H9 (cell line): Measurements from ENCODE around the gene RPS6KA4. TPM values are rescaled to one million over a fixed set of nuclear protein-coding genes. Genes with fewer than 3 reads are reported as not detected.

Source experiments
- DNase-seq: peaks from one replicate; pipeline ENCODE4 v3.0.0-alpha.2; 2017
- H2AFZ ChIP-seq: one replicate; pipeline ENCODE4 v1.6.1; 2013; ENCODE audit warnings: mild to moderate bottlenecking, low read length, control low read depth, moderate library complexity
- H2AK5ac ChIP-seq: 2 replicates; pipeline ENCODE4 v1.6.1; 2013; ENCODE audit warnings: low read length, control low read depth, mixed read lengths; ENCODE audit not compliant: insufficient read length
- H2BK120ac ChIP-seq: one replicate; pipeline ENCODE4 v1.6.1; 2013; ENCODE audit warnings: low read depth, mild to moderate bottlenecking, low read length, control low read depth, inconsistent platforms; ENCODE audit not compliant: poor library complexity, severe bottlenecking
- H2BK12ac ChIP-seq: 2 replicates; pipeline ENCODE4 v1.6.1; 2013; ENCODE audit warnings: low read length, control low read depth, mixed read lengths, low read depth; ENCODE audit not compliant: insufficient read length
- H2BK15ac ChIP-seq: 2 replicates; pipeline ENCODE4 v1.6.1; 2013; ENCODE audit warnings: low read depth, low read length, control low read depth
- H2BK20ac ChIP-seq: one replicate; pipeline ENCODE4 v1.6.1; 2013; ENCODE audit warnings: low read depth, mild to moderate bottlenecking, low read length, control low read depth, inconsistent platforms; ENCODE audit not compliant: poor library complexity, severe bottlenecking
- H2BK5ac ChIP-seq: 2 replicates; pipeline ENCODE4 v1.6.1; 2013; ENCODE audit warnings: low read length, control low read depth, mixed read lengths; ENCODE audit not compliant: insufficient read length
- H3K14ac ChIP-seq: 2 replicates; pipeline ENCODE4 v1.6.1; 2013; ENCODE audit warnings: low read length, control low read depth; ENCODE audit not compliant: insufficient read depth
- H3K18ac ChIP-seq: 2 replicates; pipeline ENCODE4 v1.6.1; 2013; ENCODE audit warnings: low read depth, mild to moderate bottlenecking, mixed read lengths, low read length, control low read depth; ENCODE audit not compliant: insufficient read length
- H3K23ac ChIP-seq: 2 replicates; pipeline ENCODE4 v1.6.1; 2013; ENCODE audit warnings: low read length, control low read depth, mixed read lengths, low read depth; ENCODE audit not compliant: insufficient read length
- H3K23me2 ChIP-seq: 2 replicates; pipeline ENCODE4 v1.6.1; 2013; ENCODE audit warnings: low read depth, mild to moderate bottlenecking, mixed read lengths, low read length, control low read depth; ENCODE audit not compliant: insufficient read length, poor library complexity, severe bottlenecking
- H3K27ac ChIP-seq: 2 replicates; pipeline ENCODE4 v1.5.1; 2013; ENCODE audit warnings: low read length, control low read depth, mixed read lengths, low read depth; ENCODE audit not compliant: insufficient read length
- H3K27me3 ChIP-seq: 2 replicates; pipeline ENCODE4 v1.6.1; 2013; ENCODE audit warnings: low read length, control low read depth, inconsistent platforms; ENCODE audit not compliant: insufficient read depth
- H3K4ac ChIP-seq: 2 replicates; pipeline ENCODE4 v1.6.1; 2013; ENCODE audit warnings: low read depth, mild to moderate bottlenecking, control low read depth, inconsistent platforms, low read length, moderate library complexity
- H3K4me1 ChIP-seq: 2 replicates; pipeline ENCODE4 v1.6.1; 2013; ENCODE audit warnings: low read length, control low read depth, inconsistent platforms; ENCODE audit not compliant: insufficient read depth
- H3K4me2 ChIP-seq: 2 replicates; pipeline ENCODE4 v1.6.1; 2013; ENCODE audit warnings: low read length, control low read depth, mixed read lengths; ENCODE audit not compliant: insufficient read length, insufficient read depth
- H3K56ac ChIP-seq: 2 replicates; pipeline ENCODE4 v1.6.1; 2013; ENCODE audit warnings: low read depth, mild to moderate bottlenecking, mixed read lengths, low read length, control low read depth; ENCODE audit not compliant: insufficient read length
- H3K79me1 ChIP-seq: 2 replicates; pipeline ENCODE4 v1.6.1; 2013; ENCODE audit warnings: low read depth, mild to moderate bottlenecking, moderate library complexity, low read length, control low read depth, inconsistent platforms; ENCODE audit not compliant: insufficient read depth, poor library complexity, severe bottlenecking
- H3K79me2 ChIP-seq: 2 replicates; pipeline ENCODE4 v1.6.1; 2013; ENCODE audit warnings: low read length, control low read depth, inconsistent platforms; ENCODE audit not compliant: insufficient read depth
- H3K9ac ChIP-seq: 2 replicates; pipeline ENCODE4 v1.6.1; 2013; ENCODE audit warnings: low read length, control low read depth, mixed read lengths; ENCODE audit not compliant: insufficient read length; ENCODE audit errors: extremely low read depth
- H3K9me3 ChIP-seq: one replicate; pipeline ENCODE4 v1.6.1; 2013; ENCODE audit warnings: low read depth, low read length, inconsistent platforms; ENCODE audit not compliant: control insufficient read depth
- H3T11ph ChIP-seq: one replicate; pipeline ENCODE4 v1.6.1; 2013; ENCODE audit warnings: mild to moderate bottlenecking, low read length, control low read depth, inconsistent platforms
- H4K20me1 ChIP-seq: one replicate; pipeline ENCODE4 v1.6.1; 2013; ENCODE audit not compliant: control insufficient read depth, insufficient read length, insufficient read depth
- H4K5ac ChIP-seq: 2 replicates; pipeline ENCODE4 v1.6.1; 2013; ENCODE audit warnings: low read depth, mild to moderate bottlenecking, mixed read lengths, low read length, control low read depth; ENCODE audit not compliant: insufficient read length
- H4K8ac ChIP-seq: replicated peaks from 2 replicates; pipeline ENCODE4 v1.6.1; 2013; ENCODE audit warnings: low read length, control low read depth, mixed read lengths, low read depth; ENCODE audit not compliant: insufficient read length
- H4K91ac ChIP-seq: 2 replicates; pipeline ENCODE4 v1.6.1; 2013; ENCODE audit warnings: low read depth, mild to moderate bottlenecking, moderate library complexity, mixed read lengths, low read length, control low read depth; ENCODE audit not compliant: insufficient read length
- H3K27ac Mint-ChIP-seq, 3 experiments: 2 replicates in 2 of 3; 3 replicates in 1 of 3; pipeline ENCODE4 v1.8.0; 2020 to 2021; ENCODE audit warnings: mixed read lengths in 3 of 3, mild to moderate bottlenecking in 1 of 3, moderate library complexity in 1 of 3
- H3K27me3 Mint-ChIP-seq: 2 replicates; pipeline ENCODE4 v1.8.0; 2021; ENCODE audit warnings: low read depth, mild to moderate bottlenecking, moderate library complexity, mixed read lengths
- H3K36me3 Mint-ChIP-seq, 3 experiments: 2 replicates in 2 of 3; 3 replicates in 1 of 3; pipeline ENCODE4 v1.8.0; 2020 to 2021; ENCODE audit warnings: low read depth in 3 of 3, mixed read lengths in 3 of 3; ENCODE audit not compliant: insufficient read depth in 1 of 3
- H3K4me1 Mint-ChIP-seq, 2 experiments: 2 replicates each; pipeline ENCODE4 v1.8.0; 2020; ENCODE audit warnings: mixed read lengths in 2 of 2
- H3K4me3 Mint-ChIP-seq, 2 experiments: 2 replicates in 1 of 2; 3 replicates in 1 of 2; pipeline ENCODE4 v1.8.0; 2020 to 2021; ENCODE audit warnings: mild to moderate bottlenecking in 2 of 2, mixed read lengths in 2 of 2, moderate library complexity in 1 of 2
- H3K9me3 Mint-ChIP-seq, 2 experiments: 2 replicates in 1 of 2; 3 replicates in 1 of 2; pipeline ENCODE4 v1.8.0; 2020; ENCODE audit warnings: mild to moderate bottlenecking in 2 of 2, mixed read lengths in 2 of 2, moderate library complexity in 1 of 2
- WGBS: extraction: QIAGEN DNeasy Blood & Tissue Kit; methylation state at CpG from one replicate; pipeline ENCODE4 v1.1.7; 2013; ENCODE audit warnings: missing lambda C conversion rate, low lambda C conversion rate, mixed read lengths; ENCODE audit not compliant: insufficient read length; ENCODE audit errors: extremely low coverage; 5-methylcytosine and 5-hydroxymethylcytosine counted together
- total RNA-seq: library from RNA; stranded (reverse); gene quantifications from 2 replicates; pipeline ENCODE4 v1.2.1, GENCODE V29; 2021
- TF ChIP-seq, protein P1 (sequence below): fragments of 200-600 bp; sonication (generic); conservative IDR thresholded peaks from 3 replicates; pipeline ENCODE4 v1.8.0; 2021; ENCODE audit warnings: antibody characterized with exemption, mild to moderate bottlenecking

The RPS6KA4 gene
- total RNA-seq, 1 experiment from 2014 or later: 10.8 TPM

DNA sequence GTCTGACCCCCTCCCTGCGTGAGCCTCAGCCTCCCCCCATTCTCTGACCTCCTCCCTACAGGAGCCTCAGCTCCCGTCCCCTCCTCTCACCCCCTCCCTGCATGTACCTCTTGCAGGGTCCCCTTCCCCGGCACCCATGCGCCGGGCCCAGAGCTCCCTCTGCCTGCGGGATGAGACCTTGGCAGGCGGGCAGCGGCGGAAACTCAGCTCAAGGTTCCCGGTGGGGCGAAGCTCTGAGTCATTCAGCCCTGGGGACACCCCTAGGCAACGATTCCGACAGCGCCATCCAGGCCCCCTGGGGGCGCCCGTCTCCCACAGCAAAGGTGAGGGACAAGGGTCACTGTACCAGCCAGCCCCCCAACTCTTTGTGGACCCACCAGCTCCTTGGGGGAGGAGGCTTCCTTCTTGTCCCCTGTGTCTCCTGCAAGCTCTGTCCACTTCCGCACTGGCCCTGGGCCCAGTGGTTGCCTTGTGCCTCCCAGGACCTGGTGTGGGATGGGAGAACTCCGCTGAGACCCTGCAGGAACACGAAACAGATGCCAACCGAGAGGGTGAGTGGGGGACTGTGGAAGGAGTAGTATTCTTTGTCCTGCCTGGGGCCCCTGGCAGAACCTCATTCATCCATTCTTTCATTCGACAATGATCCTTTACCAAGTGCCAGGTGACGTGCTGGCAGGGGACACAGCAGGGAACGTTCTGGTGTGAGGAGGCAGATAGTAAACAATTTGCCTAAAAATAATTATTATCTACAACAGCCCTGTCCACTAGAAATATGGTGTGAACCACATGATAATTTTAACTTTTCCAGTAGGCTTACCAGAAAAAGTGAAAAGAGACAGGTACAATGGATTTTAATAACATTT lies 3.7 kb upstream of the RPS6KA4 start:
- Histone ChIP-seq H3K4ac (no peak overlapping the region), H3K9me3 (no peaks in the 10 kb centered on the region), H3K79me2 (no peaks in the 10 kb centered on the region), H4K20me1 (peaks cover 2% of the 10 kb centered on the region), H2BK12ac (no peak overlapping the region), H2BK120ac (no peak overlapping the region), H2BK5ac (no peak overlapping the region), H4K5ac (no peak overlapping the region), H3K14ac (no peak overlapping the region), H3K23ac (no peak overlapping the region), H3K27ac (no peak overlapping the region), H3K56ac (no peak overlapping the region), H3K4me2 (peak overlapping the region; percentile 6), H4K8ac (no peak overlapping the region), H3K18ac (peak overlapping the region; percentile 32), H3K79me1 (no peaks in the 10 kb centered on the region), H4K91ac (no peak overlapping the region), H3K27me3 (no peaks in the 10 kb centered on the region; the same call in 1 of the 2 replicates), H2BK20ac (no peak overlapping the region), H3K23me2 (peaks cover 12% of the 10 kb centered on the region), H3K4me1 (peaks cover 2% of the 10 kb centered on the region; the same call in 1 of the 2 replicates), H3T11ph (no peak overlapping the region), H3K9ac (no peak overlapping the region), H2BK15ac (peak overlapping the region; percentile 2; the same call in 1 of the 2 replicates), H2AK5ac (no peak overlapping the region), H2AFZ (no peak overlapping the region)
- H3K4me1 Mint-ChIP-seq: peaks cover 21 to 36% of the 10 kb centered on the region in 2 experiments
- no peaks in the 10 kb centered on the region for H3K27me3 Mint-ChIP-seq
- H3K4me3 Mint-ChIP-seq: 0 out of 5 replicates have a peak overlapping the region, but pooled peaks of 1 of the 2 experiments have one; percentile 14
- peak overlapping the region in 2 of 3 experiments; percentile 37 to 49; a peak in 3 of 7 replicates for H3K27ac Mint-ChIP-seq
- no CpG with 5 or more reads among the region's 23 CpGs for WGBS
- TF ChIP-seq, protein P1, sequence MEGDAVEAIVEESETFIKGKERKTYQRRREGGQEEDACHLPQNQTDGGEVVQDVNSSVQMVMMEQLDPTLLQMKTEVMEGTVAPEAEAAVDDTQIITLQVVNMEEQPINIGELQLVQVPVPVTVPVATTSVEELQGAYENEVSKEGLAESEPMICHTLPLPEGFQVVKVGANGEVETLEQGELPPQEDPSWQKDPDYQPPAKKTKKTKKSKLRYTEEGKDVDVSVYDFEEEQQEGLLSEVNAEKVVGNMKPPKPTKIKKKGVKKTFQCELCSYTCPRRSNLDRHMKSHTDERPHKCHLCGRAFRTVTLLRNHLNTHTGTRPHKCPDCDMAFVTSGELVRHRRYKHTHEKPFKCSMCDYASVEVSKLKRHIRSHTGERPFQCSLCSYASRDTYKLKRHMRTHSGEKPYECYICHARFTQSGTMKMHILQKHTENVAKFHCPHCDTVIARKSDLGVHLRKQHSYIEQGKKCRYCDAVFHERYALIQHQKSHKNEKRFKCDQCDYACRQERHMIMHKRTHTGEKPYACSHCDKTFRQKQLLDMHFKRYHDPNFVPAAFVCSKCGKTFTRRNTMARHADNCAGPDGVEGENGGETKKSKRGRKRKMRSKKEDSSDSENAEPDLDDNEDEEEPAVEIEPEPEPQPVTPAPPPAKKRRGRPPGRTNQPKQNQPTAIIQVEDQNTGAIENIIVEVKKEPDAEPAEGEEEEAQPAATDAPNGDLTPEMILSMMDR: peak; percentile 74
- DNase-seq: peak; percentile 90
- no peaks in the 10 kb centered on the region; a peak in 1 of 7 replicates for H3K36me3 Mint-ChIP-seq
- no peaks in the 10 kb centered on the region for H3K9me3 Mint-ChIP-seq
